DND-41 (cell line): Measurements from ENCODE around the gene BPIFB6.

ENCODE experiments used
- EZH2 ChIP-seq: IDR thresholded peaks from 3 replicates; pipeline ENCODE4 v1.6.1; 2012; ENCODE audit warnings: borderline replicate concordance, low read depth, mild to moderate bottlenecking, moderate library complexity, low read length, inconsistent platforms; ENCODE audit not compliant: severe bottlenecking
- TF ChIP-seq, protein P1 (sequence below): IDR thresholded peaks from 2 replicates; pipeline ENCODE4 v1.5.1; 2012; ENCODE audit warnings: borderline replicate concordance, low read length, moderate library complexity, mild to moderate bottlenecking; ENCODE audit not compliant: poor library complexity, severe bottlenecking; ENCODE audit errors: extremely low read depth

DNA sequence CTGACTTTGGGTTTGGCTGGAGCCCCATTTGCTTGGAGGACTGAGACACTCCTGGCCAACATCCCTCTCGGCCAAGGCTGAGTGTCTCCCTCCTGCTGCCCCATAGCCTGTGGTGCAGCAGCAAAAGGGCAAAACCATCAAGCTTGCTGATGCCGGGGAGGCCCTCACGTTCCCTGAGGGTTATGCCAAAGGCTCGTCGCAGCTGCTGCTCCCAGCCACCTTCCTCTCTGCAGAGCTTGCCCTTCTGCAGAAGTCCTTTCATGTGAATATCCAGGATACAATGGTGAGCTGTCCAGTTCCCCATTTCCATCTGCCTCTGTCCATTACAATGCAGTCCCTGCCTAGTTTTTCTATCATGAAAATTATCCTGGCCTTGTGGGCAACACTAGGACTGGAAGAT is 6.0 kb downstream of the BPIFB6 start:
- TF ChIP-seq, protein P1, sequence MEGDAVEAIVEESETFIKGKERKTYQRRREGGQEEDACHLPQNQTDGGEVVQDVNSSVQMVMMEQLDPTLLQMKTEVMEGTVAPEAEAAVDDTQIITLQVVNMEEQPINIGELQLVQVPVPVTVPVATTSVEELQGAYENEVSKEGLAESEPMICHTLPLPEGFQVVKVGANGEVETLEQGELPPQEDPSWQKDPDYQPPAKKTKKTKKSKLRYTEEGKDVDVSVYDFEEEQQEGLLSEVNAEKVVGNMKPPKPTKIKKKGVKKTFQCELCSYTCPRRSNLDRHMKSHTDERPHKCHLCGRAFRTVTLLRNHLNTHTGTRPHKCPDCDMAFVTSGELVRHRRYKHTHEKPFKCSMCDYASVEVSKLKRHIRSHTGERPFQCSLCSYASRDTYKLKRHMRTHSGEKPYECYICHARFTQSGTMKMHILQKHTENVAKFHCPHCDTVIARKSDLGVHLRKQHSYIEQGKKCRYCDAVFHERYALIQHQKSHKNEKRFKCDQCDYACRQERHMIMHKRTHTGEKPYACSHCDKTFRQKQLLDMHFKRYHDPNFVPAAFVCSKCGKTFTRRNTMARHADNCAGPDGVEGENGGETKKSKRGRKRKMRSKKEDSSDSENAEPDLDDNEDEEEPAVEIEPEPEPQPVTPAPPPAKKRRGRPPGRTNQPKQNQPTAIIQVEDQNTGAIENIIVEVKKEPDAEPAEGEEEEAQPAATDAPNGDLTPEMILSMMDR, result no peak
- no peak for TF ChIP-seq EZH2
